ENCODE measurements around the gene FASLG. TPM values are rescaled to one million over a fixed set of nuclear protein-coding genes. Genes with fewer than 3 reads are reported as not detected.

The FASLG gene
- total RNA-seq, 1 donor from 2014 or later = 22.5 TPM

GRCh38 chr1:172653015-172653709, 5.7 kb upstream of the FASLG start:
- Mint-ChIP-seq H3K4me1 (ENCODE audit: low read depth) (peaks cover 33% of the 10 kb centered on the region), H3K4me3 (ENCODE audit: low read depth) (no peak overlapping the region), H3K27ac (no peak overlapping the region), H3K9me3 (no peaks in the 10 kb centered on the region), H3K27me3 (ENCODE audit: low read depth) (peaks cover 1% of the 10 kb centered on the region), H3K36me3 (ENCODE audit: low read depth) (no peaks in the 10 kb centered on the region)
- no peak for DNase-seq (ENCODE audit: low spot score)
- intact Hi-C loops (cut with micrococcal nuclease) = no loop called here

GRCh38 chr1:172654535-172654934, 4.4 kb upstream of the FASLG start:
- intact Hi-C loops (cut with micrococcal nuclease) = no loop called here
- Mint-ChIP-seq H3K9me3 (no peaks in the 10 kb centered on the region), H3K4me1 (ENCODE audit: low read depth) (peaks cover 40% of the 10 kb centered on the region), H3K4me3 (ENCODE audit: low read depth) (no peak overlapping the region), H3K36me3 (ENCODE audit: low read depth) (peaks cover 7% of the 10 kb centered on the region), H3K27me3 (ENCODE audit: low read depth) (peaks cover 1% of the 10 kb centered on the region), H3K27ac (no peak overlapping the region)
- no peak for DNase-seq (ENCODE audit: low spot score)

- Mint-ChIP-seq H3K9me3 (no peaks in the 10 kb centered on the region), H3K4me3 (ENCODE audit: low read depth) (no peak overlapping the region), H3K4me1 (ENCODE audit: low read depth) (peaks cover 51% of the 10 kb centered on the region), H3K36me3 (ENCODE audit: low read depth) (peaks cover 26% of the 10 kb centered on the region), H3K27me3 (ENCODE audit: low read depth) (no peaks in the 10 kb centered on the region), H3K27ac (no peak overlapping the region)
- intact Hi-C loops (cut with micrococcal nuclease) = no loop called here
- no peak for DNase-seq (ENCODE audit: low spot score)
These were observed 2.3 kb upstream of the FASLG start for GRCh38 chr1:172656576-172656975.

- Mint-ChIP-seq H3K4me1 (ENCODE audit: low read depth) (peaks cover 61% of the 10 kb centered on the region), H3K4me3 (ENCODE audit: low read depth) (no peak overlapping the region), H3K36me3 (ENCODE audit: low read depth) (peaks cover 34% of the 10 kb centered on the region), H3K27ac (no peak overlapping the region), H3K9me3 (no peaks in the 10 kb centered on the region), H3K27me3 (ENCODE audit: low read depth) (no peaks in the 10 kb centered on the region)
- intact Hi-C loops (cut with micrococcal nuclease) = no loop called here
- DNase-seq (ENCODE audit: low spot score) = no peak
These were observed 1.3 kb upstream of the FASLG start for GRCh38 chr1:172657586-172657985.

DNA sequence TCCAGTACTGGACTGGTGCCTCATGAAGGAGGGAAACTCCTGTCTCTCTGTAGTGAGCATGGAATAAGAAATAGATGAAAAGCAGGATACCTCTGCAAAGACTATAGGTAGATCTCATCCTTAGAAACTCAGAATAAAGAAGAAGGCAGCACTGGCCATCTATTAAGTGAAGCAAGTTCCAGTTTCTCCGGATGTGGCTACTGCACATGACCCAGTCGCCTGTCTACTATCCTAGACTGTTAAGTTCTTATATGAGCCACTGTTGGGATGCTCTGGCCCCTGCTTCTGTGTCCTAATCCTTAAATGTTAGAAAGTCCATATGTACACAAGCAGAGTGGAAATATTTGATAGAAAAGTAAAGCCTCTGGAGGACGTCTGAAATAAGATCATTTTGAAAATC, 2.2 kb downstream of the FASLG start:
- Mint-ChIP-seq H3K4me1 (ENCODE audit: low read depth) (peaks cover 67% of the 10 kb centered on the region), H3K27ac (peak overlapping the region; percentile 23), H3K27me3 (ENCODE audit: low read depth) (no peaks in the 10 kb centered on the region), H3K4me3 (ENCODE audit: low read depth) (peak overlapping the region; percentile 90), H3K36me3 (ENCODE audit: low read depth) (peaks cover 68% of the 10 kb centered on the region), H3K9me3 (peaks cover 8% of the 10 kb centered on the region)
- DNase-seq (ENCODE audit: low spot score) = no peak
- intact Hi-C loops (cut with micrococcal nuclease) = loop anchor here (5.0 to 10.0 kb wide), 2 partner anchors 156 to 1204 kb away; partner anchors contain the start of genes GAS5 and ZBTB37

- peaks cover 8% of the 10 kb centered on the region for H3K9me3 Mint-ChIP-seq
- H3K4me3 Mint-ChIP-seq (ENCODE audit: low read depth) = peak overlapping the region; percentile 90
- peaks cover 82% of the 10 kb centered on the region for H3K36me3 Mint-ChIP-seq (ENCODE audit: low read depth)
- H3K27ac Mint-ChIP-seq = peak overlapping the region; percentile 94
- H3K27me3 Mint-ChIP-seq (ENCODE audit: low read depth) = no peaks in the 10 kb centered on the region
- DNase-seq (ENCODE audit: low spot score) = peak; percentile 80
- H3K4me1 Mint-ChIP-seq (ENCODE audit: low read depth) = peaks cover 74% of the 10 kb centered on the region
- intact Hi-C loops (cut with micrococcal nuclease) = loop anchor here (1.0 to 10.0 kb wide), 10 partner anchors 8 to 1202 kb away; partner anchors contain the start of genes GAS5, SUCO and ZBTB37
These were observed 3.7 kb downstream of the FASLG start for GRCh38 chr1:172662464-172663109.

DNA sequence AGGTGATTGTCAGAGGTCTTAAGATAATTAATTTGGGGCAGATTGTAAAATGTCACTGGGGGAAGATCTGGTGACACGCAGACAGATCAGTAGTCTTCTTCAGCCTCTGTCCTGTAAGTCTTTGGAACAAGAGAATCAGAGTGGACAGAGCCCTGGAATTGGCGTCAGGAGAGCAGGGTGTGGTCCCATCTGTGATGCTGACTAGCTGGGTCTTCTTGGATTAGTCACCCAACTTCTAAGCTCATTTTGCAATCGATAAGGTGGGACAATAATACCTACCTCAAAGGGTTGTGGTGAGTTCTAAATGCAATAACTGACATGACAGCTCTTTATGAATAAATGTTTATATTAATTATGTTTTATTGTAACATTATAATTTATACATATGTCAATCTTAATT, 4.8 kb downstream of the FASLG start:
- Mint-ChIP-seq H3K4me3 (ENCODE audit: low read depth) (peak overlapping the region; percentile 90), H3K36me3 (ENCODE audit: low read depth) (peaks cover 92% of the 10 kb centered on the region), H3K4me1 (ENCODE audit: low read depth) (peaks cover 76% of the 10 kb centered on the region), H3K9me3 (peaks cover 8% of the 10 kb centered on the region), H3K27me3 (ENCODE audit: low read depth) (no peaks in the 10 kb centered on the region), H3K27ac (peak overlapping the region; percentile 94)
- no peak for DNase-seq (ENCODE audit: low spot score)
- intact Hi-C loops (cut with micrococcal nuclease) = loop anchor here (2.0 to 10.0 kb wide), 4 partner anchors 55 to 1201 kb away; partner anchors contain the start of genes GAS5, SUCO and ZBTB37

DNA sequence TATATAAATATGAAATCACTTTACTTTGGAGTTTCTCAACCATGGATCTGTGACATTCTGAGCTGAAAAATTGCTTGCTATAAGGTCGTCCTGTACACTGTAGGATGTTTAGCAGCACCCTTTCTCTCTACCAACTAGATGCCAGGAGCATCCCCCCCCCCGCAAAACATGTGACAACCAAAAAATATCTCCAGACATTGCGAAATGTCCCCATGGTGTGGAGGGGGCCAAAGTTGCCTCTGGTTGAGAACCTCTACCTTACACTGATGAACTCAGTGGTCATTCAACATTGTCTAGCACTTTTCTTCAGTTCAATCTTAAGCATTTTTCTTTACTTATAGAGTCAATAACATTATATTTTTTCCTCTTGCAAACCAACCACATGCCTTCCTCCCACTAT, 9.2 kb downstream of the FASLG start:
- H3K27me3 Mint-ChIP-seq (ENCODE audit: low read depth) = no peaks in the 10 kb centered on the region
- H3K4me3 Mint-ChIP-seq (ENCODE audit: low read depth) = no peak overlapping the region
- peaks cover 75% of the 10 kb centered on the region for H3K36me3 Mint-ChIP-seq (ENCODE audit: low read depth)
- no peak for DNase-seq (ENCODE audit: low spot score)
- peak overlapping the region; percentile 31 for H3K27ac Mint-ChIP-seq
- peaks cover 70% of the 10 kb centered on the region for H3K4me1 Mint-ChIP-seq (ENCODE audit: low read depth)
- intact Hi-C loops (cut with micrococcal nuclease) = loop anchor here (10.0 kb wide), 1 partner anchor 1197 kb away; the partner anchor contains the start of genes GAS5 and ZBTB37
- H3K9me3 Mint-ChIP-seq = peaks cover 6% of the 10 kb centered on the region

GRCh38 chr1:172669011-172669410, 10.1 kb downstream of the FASLG start:
- Mint-ChIP-seq H3K4me1 (ENCODE audit: low read depth) (peaks cover 71% of the 10 kb centered on the region), H3K4me3 (ENCODE audit: low read depth) (no peak overlapping the region), H3K9me3 (no peaks in the 10 kb centered on the region), H3K36me3 (ENCODE audit: low read depth) (peaks cover 67% of the 10 kb centered on the region), H3K27me3 (ENCODE audit: low read depth) (no peaks in the 10 kb centered on the region), H3K27ac (peak overlapping the region; percentile 58)
- intact Hi-C loops (cut with micrococcal nuclease) = loop anchor here (10.0 kb wide), 1 partner anchor 1196 kb away; the partner anchor contains the start of genes GAS5 and ZBTB37
- no peak for DNase-seq (ENCODE audit: low spot score)

GRCh38 chr1:172670316-172670715, 11.4 kb downstream of the FASLG start:
- H3K4me1 Mint-ChIP-seq (ENCODE audit: low read depth) = peaks cover 75% of the 10 kb centered on the region
- DNase-seq (ENCODE audit: low spot score) = no peak
- H3K27ac Mint-ChIP-seq = peak overlapping the region; percentile 88
- intact Hi-C loops (cut with micrococcal nuclease) = loop anchor here (1.0 to 2.0 kb wide), 5 partner anchors 8 to 48 kb away; no protein-coding TSS in a partner anchor
- H3K9me3 Mint-ChIP-seq = no peaks in the 10 kb centered on the region
- H3K27me3 Mint-ChIP-seq (ENCODE audit: low read depth) = no peaks in the 10 kb centered on the region
- H3K4me3 Mint-ChIP-seq (ENCODE audit: low read depth) = peak overlapping the region; percentile 69
- peaks cover 54% of the 10 kb centered on the region for H3K36me3 Mint-ChIP-seq (ENCODE audit: low read depth)

DNA sequence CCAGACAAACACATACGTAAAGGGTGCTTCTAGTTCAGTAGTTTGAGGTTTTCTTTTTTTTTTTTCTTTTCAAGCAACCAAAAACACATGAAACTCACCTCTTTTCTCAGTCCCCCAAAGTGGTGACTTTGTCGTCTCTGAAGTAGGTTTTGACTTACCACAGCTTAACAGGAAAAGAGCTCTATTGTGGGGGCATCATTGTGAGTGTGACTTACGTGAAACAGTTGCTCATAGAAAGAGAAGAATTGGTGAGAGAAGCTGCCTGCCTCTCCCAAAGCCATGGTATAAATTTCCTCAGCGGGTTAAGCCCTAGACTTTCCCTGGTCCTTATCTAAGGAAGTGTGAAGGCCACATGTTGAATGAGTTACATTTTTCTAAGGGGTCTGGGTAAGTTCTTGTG, 11.9 kb downstream of the FASLG start:
- H3K27ac Mint-ChIP-seq = peak overlapping the region; percentile 61
- no peak overlapping the region for H3K4me3 Mint-ChIP-seq (ENCODE audit: low read depth)
- H3K27me3 Mint-ChIP-seq (ENCODE audit: low read depth) = no peaks in the 10 kb centered on the region
- DNase-seq (ENCODE audit: low spot score) = no peak
- no peaks in the 10 kb centered on the region for H3K9me3 Mint-ChIP-seq
- H3K36me3 Mint-ChIP-seq (ENCODE audit: low read depth) = peaks cover 50% of the 10 kb centered on the region
- intact Hi-C loops (cut with micrococcal nuclease) = loop anchor here (1.0 to 2.0 kb wide), 5 partner anchors 8 to 48 kb away; no protein-coding TSS in a partner anchor
- peaks cover 77% of the 10 kb centered on the region for H3K4me1 Mint-ChIP-seq (ENCODE audit: low read depth)

GRCh38 chr1:172671591-172671990, 12.7 kb downstream of the FASLG start:
- no peak overlapping the region for H3K27ac Mint-ChIP-seq
- intact Hi-C loops (cut with micrococcal nuclease) = loop anchor here (2.0 kb wide), 2 partner anchors 37 to 47 kb away; no protein-coding TSS in a partner anchor
- no peak overlapping the region for H3K4me3 Mint-ChIP-seq (ENCODE audit: low read depth)

GRCh38 chr1:172672720-172673119, 13.8 kb downstream of the FASLG start:
- intact Hi-C loops (cut with micrococcal nuclease) = no loop called here
- peak overlapping the region; percentile 20 for H3K27ac Mint-ChIP-seq
- H3K36me3 Mint-ChIP-seq (ENCODE audit: low read depth) = peaks cover 31% of the 10 kb centered on the region
- no peak for DNase-seq (ENCODE audit: low spot score)
- no peaks in the 10 kb centered on the region for H3K9me3 Mint-ChIP-seq
- no peak overlapping the region for H3K4me3 Mint-ChIP-seq (ENCODE audit: low read depth)
- H3K4me1 Mint-ChIP-seq (ENCODE audit: low read depth) = peaks cover 79% of the 10 kb centered on the region
- H3K27me3 Mint-ChIP-seq (ENCODE audit: low read depth) = no peaks in the 10 kb centered on the region

More at GRCh38 chr1:172671591-172671990, 12.7 kb downstream of the FASLG start:
- no peak for DNase-seq (ENCODE audit: low spot score)
- Mint-ChIP-seq H3K27me3 (ENCODE audit: low read depth) (no peaks in the 10 kb centered on the region), H3K36me3 (ENCODE audit: low read depth) (peaks cover 42% of the 10 kb centered on the region), H3K4me1 (ENCODE audit: low read depth) (peaks cover 76% of the 10 kb centered on the region), H3K9me3 (no peaks in the 10 kb centered on the region)

Measured in activated T-helper 2 cell treated with anti-CD3 and anti-CD28 coated beads, Interferon-gamma antibody, Interleukin-2, Interleukin-4, amounts not matched to agents 10 μg/mL and 5 μg/mL and 100 μg/mL, durations not matched to agents 14 hours and 24 hours and 36 hours (primary cell).